Ovary (tissue), 9 donors: ENCODE results near the gene BLOC1S5. TPM values are rescaled to one million over a fixed set of nuclear protein-coding genes. Genes with fewer than 3 reads are reported as not detected.

Experiments
- DNase-seq, 5 donors: peaks; one replicate each; pipeline ENCODE4 v3.0.0-alpha.2; 2019 to 2020
- H3K27ac ChIP-seq, 2 donors: fragments of 200-600 bp; one replicate each; pipeline versions ENCODE4 v1.5.1 to v1.8.0; 2019 to 2022
- H3K27me3 ChIP-seq: fragments of 200-600 bp; one replicate; pipeline ENCODE4 v1.8.0; 2022
- H3K36me3 ChIP-seq: fragments of 200-600 bp; sonication (generic); one replicate; pipeline ENCODE4 v1.5.1; 2019
- H3K4me1 ChIP-seq: one replicate; pipeline ENCODE4 v1.8.1; 2013; ENCODE audit warnings: mild to moderate bottlenecking, moderate library complexity; ENCODE audit not compliant: insufficient read depth
- H3K4me3 ChIP-seq: fragments of 200-600 bp; sonication (generic); one replicate; pipeline ENCODE4 v1.5.1; 2017
- H3K9me3 ChIP-seq, 2 donors: fragments of 200-600 bp in 1 of 2; sonication (generic) in 1 of 2; one replicate each; pipeline versions ENCODE4 v1.5.1 to v1.8.1; 2013 to 2019; ENCODE audit warnings: mild to moderate bottlenecking in 1 of 2, moderate library complexity in 1 of 2
- CTCF ChIP-seq, 3 donors: fragments of 450-650 bp in 2 of 3; fragments of 200-600 bp in 1 of 3; IDR thresholded peaks; one replicate each; pipeline versions ENCODE4 v1.5.1 to v1.8.0; 2016 to 2022; ENCODE audit warnings: antibody characterized with exemption in 3 of 3, mild to moderate bottlenecking in 1 of 3
- EP300 ChIP-seq: sonication (generic); formaldehyde crosslinking; IDR thresholded peaks from one replicate; pipeline ENCODE4 v1.6.1; 2017; ENCODE audit warnings: antibody characterized with exemption
- POLR2A ChIP-seq: fragments of 450-650 bp; IDR thresholded peaks from one replicate; pipeline ENCODE4 v1.6.1; 2017; ENCODE audit warnings: antibody characterized with exemption, mild to moderate bottlenecking, moderate library complexity
- WGBS, 3 donors: extraction: QIAGEN DNeasy Blood & Tissue Kit in 1 of 3; methylation state at CpG; one replicate each; pipeline versions ENCODE4 v1.1.5 to v1.1.7; 2013 to 2017; 5-methylcytosine and 5-hydroxymethylcytosine counted together
- intact Hi-C, 4 donors: fragments of 100-400 bp; cut with DNase I; formaldehyde crosslinking; loops; one replicate each; pipeline versions ENCODE4 v1.11.0 to v1.15.1; 2022 to 2023
- polyA plus RNA-seq, 2 donors: library from polyadenylated mRNA; stranded (reverse); fragments of 200-250 nt in 1 of 2; fragments of 350-450 nt in 1 of 2; fragmentation: Illumina TruSeq in 1 of 2; extraction: RNeasy Lipid Tissue Mini Kit (QIAGEN cat#74804) in 1 of 2; gene quantifications; one replicate each; pipeline ENCODE4 v1.2.3, GENCODE V29; 2013 to 2014
- total RNA-seq, 7 donors: library from RNA; depleted of rRNA in 2 of 7; stranded (reverse); fragments of >200 nt in 2 of 7; fragmentation: NEBNext Ultra II Directional in 3 of 7; extraction: Animal tissue kit (Norgen Biotek cat#: 25700) in 3 of 7; gene quantifications; one replicate each; pipeline versions ENCODE4 v1.1.0 to v1.2.4, GENCODE V29; 2016 to 2023
- donor health status: DM: no; HTN: no; CAD: no; lungs with moderate emphysema.
- donor health status: DM: no; HTN: no; CAD: no.
- donor health status: Bipolar disorder and iron deficiency.
- donor health status: DM: yes; HTN: yes; CAD: no.
- donor health status: DM: no; HTN: no; CAD: no.
- donor health status: DM: yes; HTN: yes; CAD: no.

The BLOC1S5 gene
- total and polyA plus RNA-seq, 9 donors = 8.8 to 21.5 (median 15.4) TPM

- intact Hi-C loops = no loop called here
- Histone ChIP-seq H3K27ac (no peak overlapping the region), H3K4me1 (peaks cover 8% of the 10 kb centered on the region), H3K27me3 (no peaks in the 10 kb centered on the region), H3K9me3 (no peaks in the 10 kb centered on the region), H3K4me3 (no peak overlapping the region), H3K36me3 (no peaks in the 10 kb centered on the region)
- DNase-seq = no peak
- TF ChIP-seq POLR2A (no peak), EP300 (no peak), CTCF (IDR thresholded peaks at IDR 0.05) (no peak)
- WGBS, 3 donors = 84 to 93% (median 90%) methylated on average over 2 of the region's 2 CpGs
Measured at GRCh38 chr6:7973584-7973983, 90.6 kb downstream of the BLOC1S5 start.

- Histone ChIP-seq H3K4me1 (peaks cover 8% of the 10 kb centered on the region), H3K36me3 (no peaks in the 10 kb centered on the region), H3K27ac (no peak overlapping the region), H3K9me3 (no peaks in the 10 kb centered on the region), H3K27me3 (no peaks in the 10 kb centered on the region), H3K4me3 (no peak overlapping the region)
- no peak for DNase-seq
- TF ChIP-seq CTCF (IDR thresholded peaks at IDR 0.05) = no peak
- no peak for TF ChIP-seq POLR2A
- no peak for TF ChIP-seq EP300
- 92 to 93% (median 93%) methylated on average over 2 of the region's 2 CpGs for WGBS, 3 donors
- intact Hi-C loops = no loop called here
Measured at GRCh38 chr6:7971499-7971898, 92.7 kb downstream of the BLOC1S5 start.

GRCh38 chr6:7970616-7971015, 93.6 kb downstream of the BLOC1S5 start:
- WGBS, 3 donors = 84 to 98% (median 95%) methylated on average over 3 of the region's 3 CpGs
- H3K27me3 ChIP-seq = no peaks in the 10 kb centered on the region
- H3K36me3 ChIP-seq = no peaks in the 10 kb centered on the region
- no peak overlapping the region for H3K4me3 ChIP-seq
- no peak overlapping the region for H3K27ac ChIP-seq
- intact Hi-C loops = no loop called here
- no peak for DNase-seq
- no peak for TF ChIP-seq CTCF (IDR thresholded peaks at IDR 0.05)
- TF ChIP-seq POLR2A = no peak
- no peak for TF ChIP-seq EP300
- no peaks in the 10 kb centered on the region for H3K9me3 ChIP-seq
- H3K4me1 ChIP-seq = peaks cover 3% of the 10 kb centered on the region

Other genes with a start within 250 kb of the BLOC1S5 start
- 100 to 1,000 TPM in 4 of 7 donors, 10 to 100 TPM in 3; 88.0 to 146 (median 107) TPM for gene TXNDC5, start 153.6 kb downstream of the BLOC1S5 start, total RNA-seq
- 100 to 1,000 TPM; 101 to 272 TPM for gene TXNDC5, start 153.6 kb downstream of the BLOC1S5 start, polyA plus RNA-seq
- 10 to 100 TPM; 13.1 to 30.1 (median 19.9) TPM for gene EEF1E1, start 38.2 kb upstream of the BLOC1S5 start, total RNA-seq
- gene EEF1E1, start 38.2 kb upstream of the BLOC1S5 start, polyA plus RNA-seq = 10 to 100 TPM; 17.9 to 22.8 TPM